Measurements from ENCODE around the gene CTXN1. TPM values are rescaled to one million over a fixed set of nuclear protein-coding genes. Genes with fewer than 3 reads are reported as not detected.

Gene CTXN1
- total and polyA plus RNA-seq, 12 donors, result 1.3 to 17.9 (median 10.6) TPM; not detected in 1

GRCh38 chr19:7911508-7912143 lies 14.3 kb downstream of the CTXN1 start:
- H3K4me1 ChIP-seq (replicated peaks in 1 of 2), result peaks cover 7 to 20% of the 10 kb centered on the region in 2 donors
- peaks cover 5% of the 10 kb centered on the region for H3K27me3 ChIP-seq
- H3K9me3 ChIP-seq (replicated peaks in 1 of 3), result no peaks in the 10 kb centered on the region
- peaks cover 0 to 35% of the 10 kb centered on the region in 2 donors for H3K36me3 ChIP-seq (replicated peaks in 1 of 2)
- H3K27ac ChIP-seq, result no peak overlapping the region
- H3K4me3 ChIP-seq, result no peak overlapping the region
- DNase-seq, result peak in 1 of 7 donors; percentile 23
- WGBS, 4 donors, result 92 to 98% (median 94%) methylated on average over 5 to 18 of the region's 18 CpGs
- intact Hi-C loops (cut with DNase I), result no loop called here
- TF ChIP-seq POLR2A (IDR thresholded peaks at IDR 0.05) (no peak), CTCF (IDR thresholded peaks at IDR 0.05) (no peak)

GRCh38 chr19:7910321-7911161 lies 15.4 kb downstream of the CTXN1 start:
- no peak for DNase-seq
- peaks cover 0 to 23% of the 10 kb centered on the region in 2 donors for H3K4me1 ChIP-seq (replicated peaks in 1 of 2)
- TF ChIP-seq CTCF (IDR thresholded peaks at IDR 0.05), result no peak
- TF ChIP-seq POLR2A (IDR thresholded peaks at IDR 0.05), result no peak
- intact Hi-C loops (cut with DNase I), result no loop called here
- H3K36me3 ChIP-seq (replicated peaks in 1 of 2), result peaks cover 0 to 35% of the 10 kb centered on the region in 2 donors
- no peaks in the 10 kb centered on the region for H3K27me3 ChIP-seq
- H3K4me3 ChIP-seq, result no peak overlapping the region
- WGBS, 4 donors, result 90 to 92% (median 91%) methylated on average over 29 to 54 of the region's 54 CpGs
- no peaks in the 10 kb centered on the region for H3K9me3 ChIP-seq (replicated peaks in 1 of 3)
- no peak overlapping the region for H3K27ac ChIP-seq

- H3K9me3 ChIP-seq (replicated peaks in 1 of 3), result no peaks in the 10 kb centered on the region
- TF ChIP-seq POLR2A (IDR thresholded peaks at IDR 0.05), result no peak
- no peaks in the 10 kb centered on the region for H3K27me3 ChIP-seq
- intact Hi-C loops (cut with DNase I), result no loop called here
- peak in 2 of 7 donors; percentile 25 for DNase-seq
- no peak overlapping the region for H3K27ac ChIP-seq
- no peak overlapping the region for H3K4me3 ChIP-seq
- peaks cover 0 to 35% of the 10 kb centered on the region in 2 donors for H3K36me3 ChIP-seq (replicated peaks in 1 of 2)
- 90 to 97% (median 93%) methylated on average over 9 to 21 of the region's 21 CpGs for WGBS, 4 donors
- H3K4me1 ChIP-seq (replicated peaks in 1 of 2), result peaks cover 9 to 33% of the 10 kb centered on the region in 2 donors
Measured at GRCh38 chr19:7909471-7910067, 16.4 kb downstream of the CTXN1 start.

- TF ChIP-seq CTCF (IDR thresholded peaks at IDR 0.05), result no peak
- no peak for TF ChIP-seq POLR2A (IDR thresholded peaks at IDR 0.05)
- intact Hi-C loops (cut with DNase I), result no loop called here
- H3K9me3 ChIP-seq (replicated peaks in 1 of 3), result no peaks in the 10 kb centered on the region
- peaks cover 12 to 34% of the 10 kb centered on the region in 2 donors for H3K4me1 ChIP-seq (replicated peaks in 1 of 2)
- peaks cover 0 to 35% of the 10 kb centered on the region in 2 donors for H3K36me3 ChIP-seq (replicated peaks in 1 of 2)
- no peak overlapping the region for H3K27ac ChIP-seq
- H3K27me3 ChIP-seq, result no peaks in the 10 kb centered on the region
- 86 to 96% (median 88%) methylated on average over 4 to 19 of the region's 19 CpGs for WGBS, 4 donors
- peak in 2 of 7 donors; percentile 26 to 29 for DNase-seq
- no peak overlapping the region for H3K4me3 ChIP-seq
Measured at GRCh38 chr19:7908742-7909461, 17.0 kb downstream of the CTXN1 start.

Measured in adrenal gland (tissue), 12 donors.